Right lobe of liver (tissue), 4 donors: Measurements from ENCODE around the gene GXYLT2.

Experiments
- CTCF ChIP-seq, 4 donors: fragments of 200-600 bp in 3 of 4; fragments of 450-650 bp in 1 of 4; IDR thresholded peaks; one replicate each; pipeline versions ENCODE4 v1.5.1 to v1.8.0; 2016 to 2022; ENCODE audit warnings: antibody characterized with exemption in 4 of 4, mild to moderate bottlenecking in 2 of 4
- POLR2A ChIP-seq: fragments of 450-650 bp; IDR thresholded peaks from one replicate; pipeline ENCODE4 v1.6.1; 2017; ENCODE audit warnings: antibody characterized with exemption, mild to moderate bottlenecking
- donor health status: DM: no; HTN: no; CAD: no.
- donor health status: DM: no; HTN: no; CAD: no.
- donor health status: DM: no; HTN: yes; CAD: no.

DNA sequence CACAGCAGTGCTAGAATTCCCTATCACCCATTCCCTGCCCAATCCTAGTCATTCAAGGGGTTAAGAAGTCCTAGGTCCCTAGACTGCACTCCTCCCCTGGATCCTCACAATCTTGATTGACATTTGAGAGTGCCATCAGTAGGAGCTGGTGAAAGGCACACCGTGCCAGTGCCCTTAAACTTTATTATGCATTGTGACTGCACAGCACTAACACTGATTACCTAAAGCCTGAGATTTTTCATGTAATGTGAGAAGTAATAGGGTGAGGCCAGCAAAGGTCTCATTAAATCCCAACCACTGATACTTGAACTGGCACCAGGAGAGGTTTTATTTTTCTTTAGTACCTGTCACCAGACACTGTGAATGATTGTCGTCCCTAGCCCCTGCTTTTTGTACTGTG lies 16.3 kb downstream of the GXYLT2 start:
- TF ChIP-seq CTCF (IDR thresholded peaks at IDR 0.05): no peak
- no peak for TF ChIP-seq POLR2A
